HG03060 (cell line): ENCODE measurements around the gene COL4A2.
"Not testable (repeated sequence)": the region's sequence is repeated elsewhere in the genome, so short reads cannot be mapped to it uniquely, and the experiment has no call there.

Source experiments
- ATAC-seq: cut with Tn5 transposase; IDR thresholded peaks from one replicate; pipeline ENCODE4 v1.9.1; 2021; ENCODE audit warnings: low read depth, moderate number of reproducible peaks; ENCODE audit not compliant: unreplicated experiment

The COL4A2 gene

GRCh38 chr13:110374431-110375370 lies 67.6 kb downstream of the COL4A2 start:
- ATAC-seq, result no peak

- ATAC-seq, result no peak
Measured at GRCh38 chr13:110376120-110376519, 69.0 kb downstream of the COL4A2 start.

DNA sequence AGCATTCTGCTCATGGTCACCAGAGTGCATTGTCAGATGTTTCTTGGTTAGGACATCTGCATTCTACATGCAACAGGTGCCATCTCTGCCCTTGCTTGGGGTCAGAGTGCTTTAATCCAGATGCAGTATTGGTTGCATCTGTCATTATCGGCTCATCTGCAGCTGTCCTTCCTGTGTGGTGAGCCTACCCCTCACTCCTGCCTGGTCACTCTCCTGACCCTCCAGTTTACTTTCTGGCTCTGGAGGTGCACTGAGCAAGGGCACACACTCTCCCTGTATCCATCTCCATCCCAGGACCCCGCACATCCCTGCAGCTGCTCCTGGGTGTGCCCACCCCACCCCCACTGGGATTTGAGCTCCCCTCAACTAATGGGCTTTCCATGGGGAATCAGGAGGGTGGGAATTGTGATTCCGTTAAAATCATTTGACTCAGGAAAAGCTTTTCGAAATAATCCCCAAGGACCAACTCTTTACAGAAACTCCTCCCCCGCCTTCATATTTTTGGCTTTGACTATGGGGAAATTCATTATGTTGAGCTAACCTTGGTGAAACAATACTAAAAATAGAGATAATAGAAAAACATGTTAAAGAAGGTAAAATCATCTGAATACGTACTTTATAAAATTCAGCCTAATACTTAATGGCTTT lies 70.2 kb downstream of the COL4A2 start:
- ATAC-seq, result no peak

DNA sequence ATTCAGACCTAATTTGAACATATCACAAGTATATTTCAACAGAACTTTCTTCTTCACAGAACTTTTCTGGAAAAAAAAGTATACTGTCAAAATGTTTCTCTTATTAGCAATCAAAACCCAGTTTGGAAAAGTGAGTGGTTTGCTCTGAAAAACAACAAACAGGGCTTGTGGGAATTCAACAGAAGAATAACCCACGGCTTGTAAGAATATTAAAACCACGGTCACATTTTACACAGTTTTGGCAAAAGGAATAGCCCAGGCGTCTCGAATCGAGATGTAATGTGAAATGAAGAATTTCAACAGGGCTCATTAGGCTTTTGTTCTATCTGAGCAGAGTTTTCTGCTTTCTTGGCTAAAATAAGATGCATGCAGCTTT lies 70.7 kb downstream of the COL4A2 start:
- ATAC-seq, result no peak

DNA sequence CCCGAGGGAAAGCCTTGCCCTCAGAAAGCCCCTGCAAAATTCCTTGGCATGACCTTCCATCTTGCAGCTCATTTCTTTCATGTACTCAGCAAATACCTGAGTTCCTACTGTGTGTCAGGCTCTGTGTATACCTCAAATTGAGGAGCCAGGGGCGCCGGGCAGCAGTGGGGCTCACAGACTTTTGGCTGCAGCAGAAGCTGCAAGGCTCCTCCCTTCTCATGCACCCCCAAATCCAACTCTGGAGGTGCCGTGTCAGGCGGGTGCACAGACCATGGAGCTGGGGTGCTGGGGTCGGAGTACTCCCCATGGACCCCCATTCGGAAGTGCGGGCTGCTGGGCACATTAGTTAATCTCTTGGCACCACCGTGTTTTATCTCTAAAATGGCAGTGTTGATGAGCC lies 72.3 kb downstream of the COL4A2 start:
- ATAC-seq, result no peak

DNA sequence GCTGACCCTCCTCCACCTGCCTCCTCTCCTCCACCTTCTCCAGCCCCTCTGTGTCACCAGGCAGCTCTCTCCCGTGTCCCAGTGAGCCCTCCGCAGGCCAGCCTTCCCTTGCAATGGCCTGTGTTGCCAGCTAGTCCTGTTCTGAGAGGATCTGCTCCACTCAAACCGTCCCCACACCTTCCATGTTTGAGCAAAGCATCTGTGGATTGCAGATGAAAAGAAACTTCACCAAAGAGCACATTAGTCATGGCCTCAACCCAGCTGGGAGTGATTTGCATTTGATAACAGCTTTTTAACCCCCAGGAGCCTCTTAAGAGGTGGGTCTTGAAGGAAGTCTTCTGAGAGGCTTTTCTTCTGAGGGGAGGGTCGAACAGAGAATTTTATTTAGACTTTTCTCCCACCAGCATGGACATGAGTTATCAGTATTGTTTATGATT lies 72.8 kb downstream of the COL4A2 start:
- no peak for ATAC-seq

DNA sequence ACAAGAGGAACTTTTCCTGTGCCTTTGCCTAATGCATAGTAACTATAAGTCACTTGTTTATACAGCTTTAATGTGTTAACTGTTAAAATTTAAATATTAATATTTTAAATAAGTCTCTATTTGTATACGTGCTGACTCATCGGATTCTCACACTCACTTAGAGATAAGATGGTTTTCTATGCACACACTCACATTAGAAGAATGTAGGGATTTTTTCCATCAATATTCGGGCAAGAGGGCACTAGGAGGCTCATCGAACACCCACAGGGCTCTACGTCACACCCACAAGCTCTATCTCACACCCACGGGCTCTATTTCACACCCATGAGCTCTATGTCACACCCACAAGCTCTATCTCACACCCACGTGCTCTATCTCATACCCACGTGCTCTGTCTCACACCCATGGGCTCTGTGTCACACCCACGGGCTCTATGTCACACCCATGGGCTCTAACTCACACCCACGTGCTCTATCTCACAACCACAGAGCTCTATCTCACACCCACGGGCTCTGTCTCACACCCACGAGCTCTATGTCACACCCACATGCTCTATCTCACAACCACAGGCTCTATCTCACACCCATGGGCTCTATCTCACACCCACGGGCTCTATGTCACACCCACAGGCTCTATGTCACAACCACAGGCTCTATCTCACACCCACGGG lies 73.4 kb downstream of the COL4A2 start:
- ATAC-seq, result no peak

DNA sequence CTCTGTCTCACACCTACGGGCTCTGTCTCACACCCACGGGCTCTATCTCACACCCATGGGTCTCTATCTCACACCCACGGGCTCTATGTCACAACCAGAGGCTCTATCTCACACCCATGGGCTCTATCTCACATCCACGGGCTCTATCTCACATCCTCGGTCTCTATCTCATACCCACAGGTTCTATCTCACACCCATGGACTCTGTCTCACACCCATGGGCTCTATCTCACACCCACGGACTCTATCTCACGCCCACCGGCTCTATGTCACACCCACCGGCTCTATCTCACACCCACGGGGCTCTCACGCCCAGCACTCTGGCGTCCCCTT lies 73.9 kb downstream of the COL4A2 start:
- ATAC-seq, result no peak

DNA sequence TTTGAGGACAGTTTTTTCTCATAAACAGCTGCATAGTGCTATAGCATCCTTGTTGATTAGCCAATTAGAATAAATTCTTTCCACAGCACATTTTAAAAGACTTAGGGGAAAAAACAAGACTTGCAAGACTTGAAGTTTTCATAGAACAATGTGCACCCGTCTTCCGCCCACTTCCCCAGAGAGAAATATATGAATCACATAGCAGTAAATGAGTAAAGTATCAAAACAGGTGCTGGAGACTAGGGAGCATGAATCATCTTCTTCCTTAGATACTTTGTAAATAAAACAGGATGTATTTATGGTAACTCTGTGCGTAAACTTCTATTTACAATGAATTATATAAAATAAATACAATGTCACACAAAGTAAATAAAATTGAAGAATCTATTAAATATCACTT lies 75.1 kb downstream of the COL4A2 start:
- no peak for ATAC-seq

DNA sequence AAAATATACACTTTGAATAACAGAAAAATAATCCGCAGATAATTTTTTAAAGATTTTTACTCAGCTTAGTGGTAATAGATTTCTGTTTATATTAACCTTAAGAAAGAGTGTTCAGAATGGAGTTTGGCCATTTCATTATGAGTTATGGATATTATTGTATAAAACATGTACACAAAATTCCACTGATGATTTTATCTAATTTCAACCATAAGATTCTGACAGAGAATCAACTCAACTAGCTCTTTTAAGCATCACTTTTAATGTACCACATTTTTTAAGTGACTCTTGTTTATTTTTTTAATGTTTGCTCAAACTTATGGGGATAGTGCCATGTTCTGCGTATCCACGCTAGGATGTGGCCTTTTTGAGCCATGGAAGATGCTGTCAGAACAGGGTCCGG lies 75.7 kb downstream of the COL4A2 start:
- no peak for ATAC-seq

DNA sequence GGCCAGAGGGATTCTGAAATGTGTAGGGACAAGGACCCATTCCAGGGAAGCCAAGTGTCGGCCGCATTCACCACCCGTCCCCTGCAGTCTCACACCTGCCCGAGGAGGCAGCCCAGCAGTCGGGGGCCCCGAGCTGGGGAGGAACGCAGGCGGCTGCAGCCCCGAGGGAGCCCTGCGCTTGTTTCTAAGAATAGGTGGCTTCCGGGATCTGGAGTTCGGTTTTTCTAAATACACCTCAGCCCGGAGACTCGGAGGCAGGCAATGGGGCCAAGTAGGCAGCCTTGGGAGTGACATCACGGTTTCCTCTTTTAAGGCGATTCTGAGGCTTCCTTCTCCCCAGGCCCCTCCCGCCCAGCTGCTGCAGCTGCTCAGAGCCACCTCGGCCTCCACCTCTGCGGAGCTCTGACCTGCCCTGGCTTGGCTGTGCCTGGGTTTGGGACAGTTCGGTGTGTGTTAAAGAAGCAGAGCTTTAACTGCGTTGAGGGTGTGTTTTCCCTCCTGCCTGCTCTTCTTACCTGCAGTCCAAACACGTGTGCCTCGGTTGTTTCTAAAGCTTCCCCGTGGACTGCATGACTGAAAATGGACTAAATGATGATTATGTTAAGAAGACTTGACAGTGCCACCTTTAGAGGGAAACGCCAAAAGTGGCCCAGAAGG lies 80.5 kb downstream of the COL4A2 start:
- ATAC-seq, result peak; percentile 76

DNA sequence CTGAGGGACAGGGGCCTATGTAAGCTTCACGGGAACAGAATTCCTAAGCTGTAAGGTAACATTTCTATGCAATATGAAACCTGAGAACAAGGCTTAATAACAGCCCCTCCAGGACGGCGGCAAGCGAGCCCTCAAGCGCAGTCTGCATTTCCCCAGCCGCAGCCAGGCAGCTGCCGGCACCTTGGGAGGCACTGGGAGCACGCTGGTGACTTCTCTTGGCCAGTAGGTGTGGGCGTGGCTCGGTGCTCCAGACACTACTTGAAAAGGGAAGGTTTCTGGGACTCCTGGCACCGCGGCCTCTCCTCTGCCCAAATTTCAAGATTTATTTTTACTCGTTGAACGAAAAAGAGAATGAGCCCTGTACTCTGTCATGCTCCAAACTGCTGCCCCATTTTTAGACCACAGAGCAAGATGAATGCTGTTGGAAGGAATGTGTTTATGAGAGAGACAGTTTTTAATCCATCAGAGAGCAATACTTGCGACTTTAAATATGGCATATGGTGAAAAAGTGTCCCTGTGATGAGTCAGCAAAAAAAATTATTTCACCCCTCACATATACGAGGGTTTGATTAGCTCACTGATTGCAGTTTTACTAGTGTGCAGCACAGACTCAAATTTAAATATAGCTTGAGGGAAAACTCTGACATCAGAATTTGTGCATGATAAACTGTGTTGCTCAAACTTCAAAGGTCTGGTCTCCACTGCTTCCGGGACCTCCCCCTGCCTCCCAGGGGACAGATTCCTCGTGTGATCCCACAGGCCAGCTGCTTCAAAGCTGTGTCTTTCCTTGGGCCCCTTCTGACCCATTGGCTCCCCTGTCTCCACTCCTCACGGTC lies 81.2 kb downstream of the COL4A2 start:
- ATAC-seq, result no peak

GRCh38 chr13:110390567-110390966 lies 83.5 kb downstream of the COL4A2 start:
- no peak for ATAC-seq

GRCh38 chr13:110391273-110391672 lies 84.2 kb downstream of the COL4A2 start:
- ATAC-seq, result no peak

- ATAC-seq, result no peak
Measured at GRCh38 chr13:110392510-110393240, 85.6 kb downstream of the COL4A2 start.

GRCh38 chr13:110393761-110394160 lies 86.7 kb downstream of the COL4A2 start:
- no peak for ATAC-seq

GRCh38 chr13:110394371-110394841 lies 87.3 kb downstream of the COL4A2 start:
- ATAC-seq, result no peak

DNA sequence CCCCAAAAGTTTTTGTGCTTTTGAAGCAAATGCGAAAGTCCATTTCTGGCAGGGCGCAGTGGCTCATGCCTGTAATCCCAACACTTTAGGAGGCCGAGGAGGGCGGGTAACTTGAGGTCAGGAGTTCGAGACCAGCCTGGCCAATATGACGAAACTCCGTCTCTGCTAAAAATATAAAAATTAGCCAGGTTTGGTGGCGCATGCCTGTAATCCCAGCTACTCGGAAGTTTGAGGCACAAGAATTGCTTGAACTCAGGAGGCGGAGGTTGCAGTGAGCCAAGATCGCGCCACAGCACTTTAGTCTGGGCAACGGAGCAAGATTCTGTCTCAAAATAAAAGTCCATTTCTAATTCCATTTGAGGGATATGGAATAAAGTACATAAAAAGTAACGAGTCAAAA lies 88.5 kb downstream of the COL4A2 start:
- not testable (repeated sequence) for ATAC-seq

DNA sequence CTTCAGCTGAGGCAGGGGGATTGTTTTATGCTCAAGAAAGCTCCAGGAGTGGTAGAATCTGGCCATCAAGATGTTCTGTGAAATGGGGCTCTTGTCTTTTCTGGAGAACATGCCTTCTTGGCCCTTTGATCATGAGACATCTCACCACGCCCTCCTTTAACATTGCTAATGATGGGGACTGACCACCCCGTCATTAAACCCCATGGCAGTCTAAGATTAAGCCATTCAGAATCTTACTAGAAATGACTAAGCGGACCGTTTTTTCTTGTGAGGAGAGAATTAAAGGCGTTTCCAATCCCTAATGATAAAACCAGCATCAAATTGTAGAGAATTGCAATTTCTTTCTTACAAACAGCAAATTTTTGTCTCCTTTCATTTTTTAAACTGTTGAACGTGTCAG lies 89.4 kb downstream of the COL4A2 start:
- ATAC-seq, result no peak
